HEK293T (cell line): ENCODE results near the gene CSNK2A1.
A peak's percentile ranks its signal among the peaks of the same experiment; 100 is the strongest.

Source experiments
- CTCF ChIA-PET: fragments of 350-600 bp; formaldehyde crosslinking; extraction: SDS; loops from one replicate; lab custom pipeline; 2021; ENCODE audit warnings: antibody characterized with exemption, inconsistent platforms; lab: Yijun Ruan, JAX
- POLR2A ChIA-PET: fragments of 350-600 bp; formaldehyde crosslinking; extraction: SDS; loops from one replicate; lab custom pipeline; 2020; ENCODE audit warnings: antibody characterized with exemption, inconsistent platforms; lab: Yijun Ruan, JAX
- DNase-seq: peaks from one replicate; pipeline ENCODE4 v3.0.0; 2012; ENCODE audit warnings: mixed read lengths; ENCODE audit errors: extremely low spot score
- ARNT ChIP-seq: fragments of 450-650 bp; IDR thresholded peaks from 2 replicates; pipeline ENCODE4 v1.6.1; 2017; ENCODE audit warnings: mild to moderate bottlenecking
- BHLHE40 ChIP-seq: fragments of 450-650 bp; IDR thresholded peaks from 2 replicates; pipeline ENCODE4 v1.6.1; 2016; ENCODE audit warnings: mild to moderate bottlenecking, moderate library complexity, borderline replicate concordance
- CTBP1 ChIP-seq: fragments of 450-650 bp; IDR thresholded peaks from 2 replicates; pipeline ENCODE4 v1.6.1; 2016; ENCODE audit warnings: borderline replicate concordance
- ELF4 ChIP-seq: fragments of 450-650 bp; IDR thresholded peaks from 2 replicates; pipeline ENCODE4 v1.6.1; 2017; ENCODE audit warnings: antibody characterized with exemption
- FOXA1 ChIP-seq: fragments of 450-650 bp; IDR thresholded peaks from 2 replicates; pipeline ENCODE4 v1.6.1; 2016; ENCODE audit warnings: mild to moderate bottlenecking
- FOXK2 ChIP-seq: fragments of 450-650 bp; IDR thresholded peaks from 2 replicates; pipeline ENCODE4 v1.6.1; 2016; ENCODE audit warnings: mild to moderate bottlenecking
- FOXM1 ChIP-seq: fragments of 450-650 bp; IDR thresholded peaks from 2 replicates; pipeline ENCODE4 v1.6.1; 2017; ENCODE audit warnings: mild to moderate bottlenecking, borderline replicate concordance
- HDGF ChIP-seq: fragments of 450-650 bp; IDR thresholded peaks from 2 replicates; pipeline ENCODE4 v1.6.1; 2017; ENCODE audit warnings: antibody characterized with exemption, borderline replicate concordance
- L3MBTL2 ChIP-seq: fragments of 450-650 bp; conservative IDR thresholded peaks from 2 replicates; pipeline ENCODE4 v1.6.1; 2016; ENCODE audit warnings: mild to moderate bottlenecking
- LEF1 ChIP-seq: fragments of 450-650 bp; IDR thresholded peaks from 2 replicates; pipeline ENCODE4 v1.6.1; 2017; ENCODE audit warnings: mild to moderate bottlenecking, borderline replicate concordance
- NFRKB ChIP-seq: fragments of 450-650 bp; IDR thresholded peaks from 2 replicates; pipeline ENCODE4 v1.6.1; 2016; ENCODE audit warnings: mild to moderate bottlenecking, moderate library complexity
- PKNOX1 ChIP-seq: fragments of 450-650 bp; IDR thresholded peaks from 2 replicates; pipeline ENCODE4 v1.6.1; 2016
- SP1 ChIP-seq: fragments of 450-650 bp; IDR thresholded peaks from 2 replicates; pipeline ENCODE4 v1.6.1; 2017
- SUZ12 ChIP-seq: fragments of 450-650 bp; IDR thresholded peaks from 2 replicates; pipeline ENCODE4 v1.6.1; 2016; ENCODE audit warnings: mild to moderate bottlenecking
- TARDBP ChIP-seq: fragments of 450-650 bp; IDR thresholded peaks from 2 replicates; pipeline ENCODE4 v1.6.1; 2016
- ZNF384 ChIP-seq: fragments of 450-650 bp; IDR thresholded peaks from 2 replicates; pipeline ENCODE4 v1.6.1; 2016

Gene CSNK2A1

GRCh38 chr20:432208-432607 is 111.4 kb downstream of the CSNK2A1 start:
- no peak for TF ChIP-seq FOXA1
- TF ChIP-seq SP1 = no peak
- TF ChIP-seq FOXK2 = no peak
- no peak for TF ChIP-seq PKNOX1
- TF ChIP-seq ARNT = no peak
- ChIA-PET POLR2A (interaction anchor here (1.1 kb wide), 1 partner anchor 25 kb away, joined by 6 read pairs; no protein-coding TSS in a partner anchor), CTCF (interaction anchor here (1.1 to 2.6 kb wide), 5 partner anchors 9 to 307 kb away, joined by 3 to 13 read pairs (median 4); no protein-coding TSS in a partner anchor)
- DNase-seq = no peak

GRCh38 chr20:431012-431904 is 112.3 kb downstream of the CSNK2A1 start:
- DNase-seq = peak; percentile 72
- TF ChIP-seq ARNT (no peak), CTBP1 (no peak), PKNOX1 (no peak), NFRKB (no peak), HDGF (no peak), LEF1 (no peak), SP1 (no peak), SUZ12 (no peak), FOXA1 (no peak)
- CTCF ChIA-PET = interaction anchor here (0.6 to 2.6 kb wide), 8 partner anchors 9 to 308 kb away, joined by 3 to 13 read pairs (median 3); no protein-coding TSS in a partner anchor
- POLR2A ChIA-PET = interaction anchor here (1.1 kb wide), 1 partner anchor 24 kb away, joined by 6 read pairs; no protein-coding TSS in a partner anchor

GRCh38 chr20:430091-430999 is 113.2 kb downstream of the CSNK2A1 start:
- CTCF ChIA-PET = interaction anchor here (2.6 kb wide), 1 partner anchor 76 kb away, joined by 13 read pairs; no protein-coding TSS in a partner anchor
- TF ChIP-seq BHLHE40 = no peak
- no peak for TF ChIP-seq ELF4
- TF ChIP-seq HDGF = no peak
- no peak for TF ChIP-seq NFRKB
- TF ChIP-seq FOXM1 = no peak
- TF ChIP-seq PKNOX1 = no peak
- no peak for TF ChIP-seq ZNF384
- TF ChIP-seq CTBP1 = no peak
- no peak for TF ChIP-seq L3MBTL2
- TF ChIP-seq FOXA1 = no peak
- no peak for TF ChIP-seq LEF1
- TF ChIP-seq TARDBP = no peak
- TF ChIP-seq ARNT = no peak
- no peak for TF ChIP-seq SUZ12
- POLR2A ChIA-PET = no interaction called here
- DNase-seq = no peak

- POLR2A ChIA-PET = interaction anchor here (0.7 kb wide), 1 partner anchor 42 kb away, joined by 3 read pairs; no protein-coding TSS in a partner anchor
- CTCF ChIA-PET = no interaction called here
- no peak for DNase-seq
- TF ChIP-seq ARNT (no peak), CTBP1 (no peak), TARDBP (no peak)
These were observed 114.9 kb downstream of the CSNK2A1 start for GRCh38 chr20:428658-429200.

- TF ChIP-seq LEF1 (no peak), ZNF384 (no peak), L3MBTL2 (no peak), FOXA1 (no peak), PKNOX1 (no peak), NFRKB (no peak), ELF4 (no peak)
- CTCF ChIA-PET = no interaction called here
- no peak for DNase-seq
- POLR2A ChIA-PET = no interaction called here
These were observed 115.5 kb downstream of the CSNK2A1 start for GRCh38 chr20:427849-428657.
